GM12864 (cell line): Measurements from ENCODE around the gene CLDN1.

Experiments used
- DNase-seq: peaks from one replicate; pipeline ENCODE4 v3.0.0-alpha.2; 2011; ENCODE audit warnings: low read depth
- H3K4me3 ChIP-seq: 2 replicates; pipeline ENCODE4 v1.5.1; 2011; ENCODE audit warnings: mild to moderate bottlenecking, low read depth, low read length, control low read depth
- CTCF ChIP-seq: IDR thresholded peaks from 2 replicates; pipeline ENCODE4 v1.5.1; 2011; ENCODE audit warnings: low read depth, mild to moderate bottlenecking, moderate library complexity, low read length, control low read depth, inconsistent platforms; ENCODE audit errors: missing control alignments

The CLDN1 gene

GRCh38 chr3:190321789-190322603 is at the start of gene CLDN1:
Gene CLDN1 (minus strand): TSS chr3:190322446. CDS start chr3:190322206, 240 bp downstream.
- TF ChIP-seq CTCF: peak; percentile 81
- peak within 1 kb of the TSS; percentile 48 for H3K4me3 ChIP-seq
- DNase-seq: no peak

- H3K4me3 ChIP-seq: no peak overlapping the region
- DNase-seq: no peak
- no peak for TF ChIP-seq CTCF
These were observed 48.9 kb upstream of the CLDN1 start for GRCh38 chr3:190371152-190371551.

GRCh38 chr3:190370369-190370768 is 48.1 kb upstream of the CLDN1 start:
- H3K4me3 ChIP-seq: no peak overlapping the region
- no peak for DNase-seq
- TF ChIP-seq CTCF: no peak

- H3K4me3 ChIP-seq: no peak overlapping the region
- DNase-seq: no peak
- TF ChIP-seq CTCF: no peak
These were observed 47.5 kb upstream of the CLDN1 start for GRCh38 chr3:190369668-190370295.

- TF ChIP-seq CTCF: no peak
- no peak for DNase-seq
- H3K4me3 ChIP-seq: no peak overlapping the region
These were observed 46.6 kb upstream of the CLDN1 start for GRCh38 chr3:190368881-190369280.

GRCh38 chr3:190366133-190366532 is 43.9 kb upstream of the CLDN1 start:
- no peak for TF ChIP-seq CTCF
- DNase-seq: no peak
- H3K4me3 ChIP-seq: no peak overlapping the region

- no peak for TF ChIP-seq CTCF
- no peak overlapping the region for H3K4me3 ChIP-seq
These were observed 40.0 kb upstream of the CLDN1 start for GRCh38 chr3:190362258-190362657.

More at GRCh38 chr3:190362258-190362657, 40.0 kb upstream of the CLDN1 start:
- no peak for DNase-seq
